A673 (cell line): Measurements from ENCODE around the gene ATP10D.

Source experiments
- EZH2 ChIP-seq: fragments of 200-600 bp; sonication (generic); IDR thresholded peaks from 2 replicates; pipeline ENCODE4 v1.6.1; 2017; ENCODE audit warnings: borderline replicate concordance, low read depth, mild to moderate bottlenecking, mixed read lengths, antibody characterized with exemption, low read length; ENCODE audit not compliant: poor library complexity, severe bottlenecking
- TF ChIP-seq, protein P1 (sequence below): fragments of 300-800, 200-600 bp; sonication (generic); conservative IDR thresholded peaks from 2 replicates; pipeline ENCODE4 v1.5.1; 2017; ENCODE audit warnings: low read depth, mild to moderate bottlenecking, antibody characterized with exemption, low read length, moderate library complexity, mixed read lengths

DNA sequence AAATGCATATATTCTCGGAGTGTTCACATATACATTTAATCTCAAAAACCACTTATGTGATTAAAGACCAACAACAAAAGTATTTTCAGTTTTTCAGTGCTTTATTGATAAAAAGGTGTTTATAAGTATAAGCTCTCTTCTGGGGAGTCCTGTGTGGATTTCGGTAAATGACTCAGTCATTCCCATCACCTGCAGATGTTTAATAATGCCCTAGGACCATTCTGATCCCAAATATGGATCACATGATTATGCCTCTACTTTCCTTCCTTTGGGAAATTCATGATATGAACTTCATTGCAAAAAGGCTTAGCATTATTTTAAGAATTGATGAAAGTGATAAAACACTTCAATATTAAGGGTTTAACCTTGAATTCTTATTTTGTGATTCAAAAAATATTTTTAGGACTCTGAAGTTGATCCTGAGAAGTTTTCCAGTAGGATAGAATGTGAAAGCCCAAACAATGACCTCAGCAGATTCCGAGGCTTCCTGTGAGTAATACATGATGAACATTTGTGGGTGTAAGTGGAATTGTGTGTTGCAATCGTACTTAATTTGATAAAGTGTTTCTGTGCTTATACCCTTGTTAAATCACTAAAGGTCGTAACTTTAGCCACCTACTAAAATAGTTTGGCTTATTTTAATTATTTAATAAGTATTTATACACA is 40.2 kb downstream of the ATP10D start:
- TF ChIP-seq, protein P1, sequence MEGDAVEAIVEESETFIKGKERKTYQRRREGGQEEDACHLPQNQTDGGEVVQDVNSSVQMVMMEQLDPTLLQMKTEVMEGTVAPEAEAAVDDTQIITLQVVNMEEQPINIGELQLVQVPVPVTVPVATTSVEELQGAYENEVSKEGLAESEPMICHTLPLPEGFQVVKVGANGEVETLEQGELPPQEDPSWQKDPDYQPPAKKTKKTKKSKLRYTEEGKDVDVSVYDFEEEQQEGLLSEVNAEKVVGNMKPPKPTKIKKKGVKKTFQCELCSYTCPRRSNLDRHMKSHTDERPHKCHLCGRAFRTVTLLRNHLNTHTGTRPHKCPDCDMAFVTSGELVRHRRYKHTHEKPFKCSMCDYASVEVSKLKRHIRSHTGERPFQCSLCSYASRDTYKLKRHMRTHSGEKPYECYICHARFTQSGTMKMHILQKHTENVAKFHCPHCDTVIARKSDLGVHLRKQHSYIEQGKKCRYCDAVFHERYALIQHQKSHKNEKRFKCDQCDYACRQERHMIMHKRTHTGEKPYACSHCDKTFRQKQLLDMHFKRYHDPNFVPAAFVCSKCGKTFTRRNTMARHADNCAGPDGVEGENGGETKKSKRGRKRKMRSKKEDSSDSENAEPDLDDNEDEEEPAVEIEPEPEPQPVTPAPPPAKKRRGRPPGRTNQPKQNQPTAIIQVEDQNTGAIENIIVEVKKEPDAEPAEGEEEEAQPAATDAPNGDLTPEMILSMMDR = no peak
- TF ChIP-seq EZH2 = no peak
